ENCODE results near the gene CD3G.

The CD3G gene

GRCh38 chr11:118325283-118325682 is 18.9 kb upstream of the CD3G start:
- DNase-seq (ENCODE audit: low read depth), result no peak

- no peak for DNase-seq (ENCODE audit: low read depth)
Measured at GRCh38 chr11:118328745-118329144, 15.4 kb upstream of the CD3G start.

- DNase-seq (ENCODE audit: low read depth), result no peak
Measured at GRCh38 chr11:118334745-118335144, 9.4 kb upstream of the CD3G start.

GRCh38 chr11:118338637-118339061 is 5.5 kb upstream of the CD3G start:
- peak; percentile 9 for DNase-seq (ENCODE audit: low read depth)

- DNase-seq (ENCODE audit: low read depth), result no peak
Measured at GRCh38 chr11:118339281-118339961, 4.7 kb upstream of the CD3G start.

GRCh38 chr11:118340449-118340848 is 3.7 kb upstream of the CD3G start:
- DNase-seq (ENCODE audit: low read depth), result no peak

- DNase-seq (ENCODE audit: low read depth), result no peak
Measured at GRCh38 chr11:118341261-118341660, 2.9 kb upstream of the CD3G start.

GRCh38 chr11:118341815-118342489 is 2.2 kb upstream of the CD3G start:
- DNase-seq (ENCODE audit: low read depth), result no peak

GRCh38 chr11:118342503-118343161 is 1.5 kb upstream of the CD3G start, which contains the start of gene CD3D:
CD3D (minus strand) TSS chr11:118342705; CDS start chr11:118342607, 98 bp downstream.
- DNase-seq (ENCODE audit: low read depth), result no peak

- no peak for DNase-seq (ENCODE audit: low read depth)
Measured at GRCh38 chr11:118343248-118343647, 896 bp upstream of the CD3G start.

GRCh38 chr11:118349475-118349874 is 5.3 kb downstream of the CD3G start:
- DNase-seq (ENCODE audit: low read depth), result no peak

- DNase-seq (ENCODE audit: low read depth), result peak; percentile 12
Measured at GRCh38 chr11:118353084-118353710, 9.1 kb downstream of the CD3G start.

- no peak for DNase-seq (ENCODE audit: low read depth)
Measured at GRCh38 chr11:118358071-118358470, 13.9 kb downstream of the CD3G start.

- DNase-seq (ENCODE audit: low read depth), result peak; percentile 91
Measured at GRCh38 chr11:118359295-118359958, 15.3 kb downstream of the CD3G start, which contains the start of gene UBE4A. UBE4A (plus strand) TSS chr11:118359600; CDS start chr11:118365081, 5,481 bp downstream.

GRCh38 chr11:118364956-118365615 is 20.9 kb downstream of the CD3G start:
- no peak for DNase-seq (ENCODE audit: low read depth)

GRCh38 chr11:118366287-118366686 is 22.1 kb downstream of the CD3G start:
- no peak for DNase-seq (ENCODE audit: low read depth)

GRCh38 chr11:118370774-118371173 is 26.6 kb downstream of the CD3G start:
- DNase-seq (ENCODE audit: low read depth), result peak; percentile 14

GRCh38 chr11:118373263-118373662 is 29.1 kb downstream of the CD3G start:
- no peak for DNase-seq (ENCODE audit: low read depth)

- DNase-seq (ENCODE audit: low read depth), result no peak
Measured at GRCh38 chr11:118373871-118374270, 29.7 kb downstream of the CD3G start.

GRCh38 chr11:118374729-118375128 is 30.6 kb downstream of the CD3G start:
- DNase-seq (ENCODE audit: low read depth), result peak; percentile 26

- no peak for DNase-seq (ENCODE audit: low read depth)
Measured at GRCh38 chr11:118375978-118376377, 31.8 kb downstream of the CD3G start.
